H4 (cell line): Measurements from ENCODE around the gene DOK1. TPM values are rescaled to one million over a fixed set of nuclear protein-coding genes. Genes with fewer than 3 reads are reported as not detected.

Source experiments
- DNase-seq: peaks from one replicate; pipeline ENCODE4 v3.0.0-alpha.2; 2015; ENCODE audit warnings: low spot score
- total RNA-seq: library from RNA; depleted of rRNA; stranded (reverse); fragments of >200 nt; shearing (Covaris generic); gene quantifications from 2 replicates; pipeline ENCODE4 v1.2.3, GENCODE V29; 2014; rRNA removed

DOK1 gene
- total RNA-seq, 1 experiment from 2014 or later = 2.1 TPM

- no peak for DNase-seq
Measured at GRCh38 chr2:74599676-74600075, 45.2 kb downstream of the DOK1 start.

- peak; percentile 44 for DNase-seq
Measured at GRCh38 chr2:74602586-74603281, 48.2 kb downstream of the DOK1 start.

GRCh38 chr2:74603282-74604000 lies 48.9 kb downstream of the DOK1 start:
- no peak for DNase-seq

GRCh38 chr2:74606927-74607326 lies 52.4 kb downstream of the DOK1 start:
- DNase-seq = no peak

Other genes with a start within 250 kb of the DOK1 start
- gene SLC4A5, start 211.3 kb upstream of the DOK1 start, total RNA-seq = 0.02 and 0.23 TPM in 2 replicates
- 55.1 and 67.2 TPM in 2 replicates for gene DCTN1, start 174.4 kb upstream of the DOK1 start, total RNA-seq
- gene C2orf81, start 133.1 kb upstream of the DOK1 start, total RNA-seq = 0.53 and 0.70 TPM in 2 replicates
- gene WDR54, start 133.0 kb upstream of the DOK1 start, total RNA-seq = 32.6 and 43.4 TPM in 2 replicates
- 9.4 and 10.5 TPM in 2 replicates for gene RTKN, start 112.8 kb upstream of the DOK1 start, total RNA-seq
- gene INO80B, start 99.6 kb upstream of the DOK1 start, total RNA-seq = 30.1 and 55.7 TPM in 2 replicates
- 86.8 and 93.9 TPM in 2 replicates for gene WBP1, start 96.3 kb upstream of the DOK1 start, total RNA-seq
- gene MOGS, start 89.3 kb upstream of the DOK1 start, total RNA-seq = 43.1 and 52.7 TPM in 2 replicates
- gene MRPL53, start 82.0 kb upstream of the DOK1 start, total RNA-seq = 25.3 and 42.4 TPM in 2 replicates
- gene CCDC142, start 71.7 kb upstream of the DOK1 start, total RNA-seq = 1.8 and 2.2 TPM in 2 replicates
- 9.2 and 10.7 TPM in 2 replicates for gene TTC31, start 71.6 kb upstream of the DOK1 start, total RNA-seq
- gene LBX2, start 55.1 kb upstream of the DOK1 start, total RNA-seq = 0.97 TPM in 1 of 2 replicates, not detected in the other
- 17.0 and 25.7 TPM in 2 replicates for gene PCGF1, start 47.0 kb upstream of the DOK1 start, total RNA-seq
- not detected in 2 replicates for gene TLX2, start 40.3 kb upstream of the DOK1 start, total RNA-seq
- gene DQX1, start 28.5 kb upstream of the DOK1 start, total RNA-seq = not detected in 2 replicates
- 95.4 and 102 TPM in 2 replicates for gene AUP1, start 25.0 kb upstream of the DOK1 start, total RNA-seq
- 40.5 and 49.5 TPM in 2 replicates for gene HTRA2, start 24.8 kb upstream of the DOK1 start, total RNA-seq
- gene LOXL3, start 778 bp upstream of the DOK1 start, total RNA-seq = 2.0 and 2.4 TPM in 2 replicates
- not detected in 2 replicates for gene M1AP, start 93.6 kb downstream of the DOK1 start, total RNA-seq
- gene SEMA4F, start 99.5 kb downstream of the DOK1 start, total RNA-seq = 6.5 and 6.8 TPM in 2 replicates